GM20431 (cell line): ENCODE data around the gene SEPTIN6.
"Not testable (repeated sequence)": the region's sequence is repeated elsewhere in the genome, so short reads cannot be mapped to it uniquely, and the experiment has no call there.

Experiments used
- in situ Hi-C: fragments of 300-500 bp; cut with MseI, MboI; formaldehyde crosslinking; loops from one replicate; pipeline ENCODE4 v1.15.0; 2020; ENCODE audit warnings: low sequenced_read_pairs; ENCODE audit not compliant: unreplicated experiment

Gene SEPTIN6

DNA sequence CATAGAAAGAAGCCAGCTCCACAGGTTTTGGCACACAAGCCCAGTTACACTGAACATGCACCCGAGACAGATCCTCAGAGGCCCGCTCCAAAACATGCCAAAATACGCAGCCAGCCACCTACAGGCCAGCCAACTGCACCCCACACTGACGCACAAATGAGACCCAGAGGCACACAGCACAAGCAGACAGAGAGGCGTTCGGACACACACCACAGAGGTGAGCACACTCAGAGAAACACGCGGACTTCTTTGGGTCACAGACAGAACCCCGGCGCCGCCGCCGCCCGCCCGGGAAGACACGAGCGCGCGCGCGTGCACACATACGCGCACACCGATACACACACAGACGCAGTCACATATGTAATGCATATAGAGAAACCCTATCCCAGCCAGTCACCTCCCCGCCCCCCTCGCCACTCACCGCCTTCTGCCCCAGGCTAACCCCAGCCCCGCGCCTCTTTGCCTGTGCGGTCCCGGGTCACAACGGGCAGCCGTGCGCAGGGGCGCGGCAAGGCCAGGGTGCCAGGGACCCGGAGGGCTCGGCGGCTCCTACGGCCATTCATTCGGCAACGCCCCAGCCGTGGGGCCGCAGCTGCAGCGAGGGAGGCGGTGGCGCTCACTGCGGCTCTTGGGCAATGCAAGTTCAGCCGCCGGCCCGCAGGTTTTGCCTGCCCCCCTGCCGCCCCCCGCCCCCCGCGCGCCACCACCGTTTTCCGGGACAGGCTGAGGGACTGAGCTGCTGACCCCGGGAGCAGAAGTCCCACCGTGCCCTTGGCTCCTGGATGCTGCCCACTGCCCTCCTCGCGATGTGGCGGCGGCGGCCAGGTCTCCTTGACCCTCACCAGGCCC lies 553 bp downstream of the SEPTIN6 start:
- in situ Hi-C loops = no loop called here

GRCh38 chrX:119690921-119691716 lies 1.8 kb downstream of the SEPTIN6 start:
- in situ Hi-C loops = no loop called here

DNA sequence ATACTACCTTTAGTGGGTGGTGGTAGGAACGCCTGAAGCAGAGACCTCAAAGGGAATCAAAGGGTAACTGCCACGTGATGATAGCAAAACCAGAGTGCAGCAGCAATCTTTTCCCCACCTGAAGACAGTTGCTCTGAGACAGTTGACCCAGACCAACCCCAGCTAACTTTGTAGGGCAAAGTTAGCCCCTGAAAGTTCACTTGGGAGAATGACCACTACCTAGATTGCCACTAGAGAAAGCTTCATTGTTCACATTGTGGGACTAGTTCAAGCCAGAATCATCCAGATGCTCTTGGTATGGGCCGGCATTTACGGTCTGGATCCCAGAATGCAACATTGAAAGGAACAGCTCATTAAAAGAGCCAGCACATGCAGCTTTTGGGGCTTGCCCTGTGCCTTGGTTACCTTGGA lies 4.1 kb downstream of the SEPTIN6 start:
- in situ Hi-C loops = no loop called here

DNA sequence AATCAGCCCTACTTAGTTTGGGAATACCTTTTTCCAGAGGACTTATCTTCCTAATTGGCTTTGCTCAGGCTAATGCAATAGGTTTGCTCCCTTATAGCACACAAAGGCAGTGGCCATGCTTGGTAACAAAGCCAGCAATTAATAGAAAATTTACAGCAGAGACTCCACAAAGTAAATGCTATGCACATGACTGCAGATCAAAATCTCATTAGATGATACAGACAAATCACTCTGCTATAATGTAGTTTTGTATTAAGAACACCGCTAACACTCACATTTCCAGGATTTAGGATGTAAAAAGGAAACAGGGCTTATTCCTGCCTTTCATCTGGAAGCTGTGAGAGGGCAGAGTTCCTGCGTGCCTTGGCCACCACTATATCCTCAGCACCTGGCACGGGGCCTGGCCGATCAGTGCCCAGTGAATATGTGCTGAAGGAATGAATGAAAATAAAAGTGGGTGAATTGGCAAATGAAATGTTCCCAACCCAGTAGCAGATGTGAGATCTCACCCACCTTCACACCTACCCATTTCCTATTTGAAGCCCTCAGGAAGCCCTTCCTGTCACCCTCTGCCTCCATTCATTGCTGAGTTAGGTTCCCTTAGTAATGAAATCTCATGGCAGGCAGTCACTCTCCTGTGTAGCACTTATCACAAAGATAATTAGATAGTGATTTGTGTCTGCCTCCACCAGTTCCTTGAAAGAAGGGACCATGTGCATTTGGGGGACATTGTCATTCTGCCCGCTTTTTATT lies 5.1 kb downstream of the SEPTIN6 start:
- in situ Hi-C loops = no loop called here

DNA sequence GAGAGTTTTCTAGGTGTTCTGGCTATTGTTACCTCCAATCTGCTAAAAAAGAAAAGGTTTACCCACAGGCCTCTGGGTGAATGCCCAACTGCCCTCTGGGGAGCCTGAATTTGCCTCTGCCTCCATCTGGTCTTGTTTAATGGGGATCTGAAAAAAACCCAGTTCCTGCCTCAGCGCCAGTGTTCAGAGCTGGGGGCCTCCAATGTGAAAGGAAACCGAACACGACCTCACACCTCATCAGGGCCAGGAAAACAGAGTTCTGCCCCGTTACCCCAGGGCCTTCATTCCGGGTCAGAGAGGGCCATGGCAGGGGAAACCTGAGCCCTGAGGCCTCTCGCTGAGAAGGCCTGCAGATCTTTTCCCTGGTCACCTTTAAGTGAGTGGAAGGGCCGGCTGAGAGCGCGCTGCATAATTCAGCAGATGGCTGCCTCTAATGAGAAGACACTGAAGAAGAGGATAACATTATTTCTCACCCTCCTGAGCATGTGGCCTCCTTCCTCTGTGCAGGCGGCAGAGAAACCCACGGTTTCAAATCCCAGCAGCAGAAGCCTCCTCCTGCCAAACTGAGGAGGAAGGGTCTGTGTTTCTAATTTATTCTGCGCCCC lies 6.8 kb downstream of the SEPTIN6 start:
- in situ Hi-C loops = no loop called here

DNA sequence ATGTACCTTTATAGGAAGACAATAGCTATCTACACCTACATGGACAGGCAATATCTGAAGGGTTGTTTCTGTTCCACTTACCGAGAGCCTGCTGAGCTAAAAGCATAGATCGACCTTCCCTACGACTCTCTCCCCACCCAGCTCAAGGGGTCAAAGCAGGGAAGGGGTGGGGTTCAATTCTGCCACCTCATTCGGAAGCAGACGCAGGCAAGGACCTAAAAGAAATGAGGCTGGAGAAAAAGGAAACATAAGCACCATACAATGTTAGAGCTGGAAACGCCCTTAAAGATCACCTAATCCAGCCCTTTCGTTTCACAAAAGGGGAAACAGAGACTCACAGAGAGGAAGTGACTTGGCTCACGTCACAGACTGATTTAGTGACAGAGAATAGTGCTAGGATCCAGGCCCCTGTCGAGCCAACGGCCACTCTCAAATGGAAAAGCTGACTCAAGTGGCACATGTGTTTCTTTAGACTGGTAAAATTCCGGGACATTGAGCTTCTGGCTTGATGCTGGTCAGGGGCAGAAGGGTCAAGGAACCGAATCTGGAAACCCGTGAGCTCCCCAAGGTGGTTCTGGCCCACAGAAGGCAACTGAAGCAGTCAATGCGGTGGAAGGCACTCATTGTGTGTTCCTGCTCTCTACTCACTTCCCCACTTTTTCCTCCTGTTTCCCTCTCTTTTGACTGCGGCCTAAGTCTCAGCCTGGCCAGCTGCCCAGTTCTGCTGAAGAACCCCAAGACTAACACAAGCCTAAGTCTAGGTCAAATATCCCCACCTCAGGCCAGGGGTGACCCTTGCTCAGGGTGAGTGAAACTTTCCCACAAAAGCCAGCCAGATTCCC lies 7.5 kb downstream of the SEPTIN6 start:
- in situ Hi-C loops = no loop called here

DNA sequence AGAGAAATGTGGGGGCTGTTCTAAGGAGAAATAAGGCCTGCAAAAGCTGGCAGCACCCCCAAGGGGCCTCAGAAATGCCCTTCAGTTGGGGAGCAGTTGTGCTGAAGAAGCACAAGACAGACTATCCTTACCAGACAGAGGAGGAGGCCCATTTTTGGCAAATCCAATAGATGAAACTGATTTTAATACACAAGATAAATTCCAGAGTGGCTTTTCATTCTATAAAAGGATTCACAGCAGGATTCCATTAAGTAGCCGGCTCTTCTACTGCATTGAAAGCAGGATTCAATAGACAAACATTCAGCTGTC lies 8.1 kb downstream of the SEPTIN6 start:
- in situ Hi-C loops = no loop called here

- in situ Hi-C loops = not testable (repeated sequence)
Observed at GRCh38 chrX:119684312-119684711, 8.7 kb downstream of the SEPTIN6 start.

DNA sequence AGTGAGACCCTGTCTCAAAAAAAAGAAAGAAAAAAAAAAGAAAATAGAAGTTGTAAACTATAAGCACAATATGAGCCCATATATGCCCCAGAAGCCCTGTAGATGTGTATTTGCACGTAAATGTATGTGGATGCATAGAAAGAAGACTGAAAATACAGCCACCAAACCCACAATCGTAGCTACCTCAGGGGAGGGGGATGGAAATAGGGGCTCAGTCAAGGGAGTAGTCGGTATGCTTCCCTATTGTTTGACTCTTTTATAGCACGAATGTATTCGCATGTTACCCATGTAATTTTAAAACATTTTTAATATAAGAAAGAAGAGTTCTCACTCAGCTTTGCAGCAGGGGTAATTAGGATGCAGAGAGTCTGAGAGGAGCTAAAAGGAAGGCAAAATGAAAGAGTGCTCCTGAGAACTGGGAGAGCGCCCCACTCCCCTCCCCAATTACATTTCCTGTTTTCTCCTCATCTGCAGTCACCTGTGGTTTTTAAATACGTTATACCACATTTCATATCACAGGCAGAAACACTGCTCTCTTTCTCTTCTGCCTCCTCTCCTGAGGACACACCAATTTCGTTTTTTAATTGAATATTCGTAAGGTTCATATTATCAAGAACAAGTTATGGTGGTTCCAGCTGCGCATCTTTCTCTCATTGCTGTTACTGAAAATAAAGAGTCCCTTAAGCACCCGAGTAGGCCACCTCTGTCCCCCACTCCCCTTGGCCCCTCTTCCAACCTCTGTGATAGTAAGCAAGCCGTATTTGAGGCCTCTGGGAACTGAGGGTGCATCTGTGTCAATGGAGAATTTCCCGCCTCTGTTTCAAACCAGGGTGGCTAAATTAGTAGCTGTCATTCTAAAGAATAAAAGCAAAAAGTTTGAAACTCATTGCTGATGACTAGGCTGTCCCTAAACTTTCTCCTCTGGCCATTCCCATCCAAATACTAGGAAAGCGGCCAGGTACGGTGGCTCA lies 10.7 kb downstream of the SEPTIN6 start:
- in situ Hi-C loops = no loop called here

DNA sequence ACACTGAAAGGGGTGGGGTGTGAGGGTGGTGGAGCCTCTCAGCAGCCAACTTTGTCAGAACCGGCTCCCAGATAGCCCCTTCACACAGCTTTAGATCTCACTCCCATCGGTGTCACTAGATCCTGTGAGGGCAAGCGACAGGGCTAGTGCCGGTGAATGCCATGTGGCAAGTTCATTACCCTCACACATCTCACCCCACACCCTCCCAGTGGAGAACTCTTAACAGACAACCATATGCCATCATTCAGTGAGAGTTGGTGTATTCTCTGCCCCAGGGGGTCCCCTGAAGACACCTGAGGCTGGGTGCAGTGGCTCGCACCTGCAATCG lies 15.3 kb downstream of the SEPTIN6 start:
- in situ Hi-C loops = no loop called here

DNA sequence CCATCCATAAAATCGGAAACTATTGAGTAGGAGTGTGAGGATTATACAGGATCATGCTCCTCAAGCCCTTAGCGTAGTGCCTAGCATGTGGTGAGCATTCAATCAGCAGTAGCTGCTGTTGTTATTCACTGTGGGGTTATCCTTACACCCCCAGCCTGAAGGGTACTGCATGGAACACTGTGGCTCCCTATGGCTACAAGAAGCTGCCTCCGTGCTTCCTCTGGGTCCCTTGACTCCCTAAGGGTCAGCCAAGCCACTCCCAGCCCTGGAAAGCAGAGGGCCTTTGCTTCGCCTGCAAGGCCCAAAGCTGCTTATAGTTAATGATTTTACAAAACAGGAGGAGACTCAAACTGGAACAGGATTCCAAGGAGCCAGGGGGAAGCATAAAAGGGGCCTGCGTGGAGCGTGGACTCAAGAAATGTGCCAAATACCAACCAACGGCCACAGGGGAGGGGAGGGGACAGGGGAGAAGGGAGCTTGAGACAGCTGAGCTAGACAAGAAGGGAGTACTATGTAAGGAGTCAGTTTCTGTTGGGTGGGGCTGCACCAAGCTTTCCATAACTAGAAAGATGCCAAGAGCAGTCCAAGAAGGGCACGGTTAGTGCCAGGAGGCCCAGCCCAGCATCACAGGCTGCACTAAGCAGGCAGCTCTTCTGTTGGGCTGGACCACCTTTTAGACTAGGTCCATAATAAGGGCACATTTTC lies 15.9 kb downstream of the SEPTIN6 start:
- in situ Hi-C loops = no loop called here

DNA sequence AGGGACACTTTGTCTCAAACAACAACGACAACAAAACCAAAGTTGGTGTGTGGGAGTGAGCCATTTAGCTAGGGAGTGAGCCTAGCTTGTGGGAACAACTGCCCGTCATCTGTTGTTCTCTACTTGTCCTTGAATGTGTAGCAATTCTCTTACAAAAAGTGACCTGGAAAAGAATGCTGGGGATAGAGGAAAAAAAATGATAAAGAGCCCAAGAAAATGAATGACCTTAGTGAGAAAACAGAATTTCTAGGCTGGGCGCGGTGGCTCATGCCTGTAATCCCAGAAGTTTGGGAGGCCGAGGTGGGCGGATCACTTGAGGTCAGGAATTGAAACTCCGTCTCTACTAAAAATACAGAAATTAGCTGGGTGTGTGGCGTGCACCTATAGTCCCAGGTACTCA lies 19.6 kb downstream of the SEPTIN6 start:
- in situ Hi-C loops = no loop called here

DNA sequence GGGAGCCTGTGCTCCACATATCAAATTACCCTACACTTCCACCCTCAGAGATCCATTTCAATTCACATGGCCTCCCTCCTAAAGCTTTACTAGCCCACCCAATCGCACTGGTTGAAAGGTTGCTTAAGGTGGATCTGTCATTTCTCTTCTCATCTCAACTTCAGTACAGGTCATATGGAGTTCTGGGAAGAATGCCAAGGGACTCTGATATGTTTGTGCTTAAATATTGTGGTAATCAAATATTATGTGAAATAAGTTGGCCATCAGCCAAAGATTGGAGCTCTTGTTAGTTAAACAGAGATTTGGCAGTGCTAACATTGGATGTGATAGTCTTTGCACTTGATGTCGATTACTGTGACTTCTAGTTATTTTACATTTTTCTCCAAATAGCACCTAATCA lies 20.5 kb downstream of the SEPTIN6 start:
- in situ Hi-C loops = no loop called here

- in situ Hi-C loops = no loop called here
Observed at GRCh38 chrX:119669424-119670037, 23.4 kb downstream of the SEPTIN6 start.

DNA sequence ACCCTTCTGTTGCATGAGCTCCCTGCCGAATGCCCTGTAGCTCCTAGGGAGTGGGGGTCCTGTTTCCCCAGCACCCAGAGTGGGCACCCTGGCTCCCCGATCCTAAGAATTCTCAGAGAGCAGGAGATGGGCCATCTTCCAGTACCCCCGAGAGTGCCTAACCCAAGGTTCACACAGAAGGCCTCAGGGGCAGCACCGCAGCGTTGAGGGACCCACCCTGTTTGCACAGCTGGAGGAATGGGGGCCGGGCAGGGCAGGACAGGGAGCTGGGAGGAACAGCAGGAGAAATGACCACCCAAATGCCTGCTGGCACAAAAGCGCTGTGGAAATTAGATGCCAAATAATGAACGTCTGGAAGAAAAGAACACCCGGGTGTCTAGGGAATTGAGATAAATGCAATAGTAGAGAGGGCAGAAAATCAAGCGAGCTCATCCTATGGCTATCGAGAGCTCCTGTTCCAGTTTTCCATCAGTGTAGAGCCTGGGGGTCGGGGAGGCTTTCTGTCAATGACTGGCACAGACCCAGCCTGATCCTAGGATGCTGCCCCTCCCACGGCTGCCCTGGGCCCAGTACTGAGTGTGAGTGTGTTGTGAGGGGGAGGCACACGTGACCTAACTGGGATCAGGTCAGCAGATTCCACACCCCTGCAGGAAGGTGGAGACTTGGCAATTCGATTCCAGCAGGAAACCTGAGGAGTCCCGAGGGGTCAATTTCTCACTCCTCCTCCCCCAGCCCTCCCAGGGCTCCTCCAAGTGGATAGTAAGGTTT lies 25.7 kb downstream of the SEPTIN6 start:
- in situ Hi-C loops = no loop called here

DNA sequence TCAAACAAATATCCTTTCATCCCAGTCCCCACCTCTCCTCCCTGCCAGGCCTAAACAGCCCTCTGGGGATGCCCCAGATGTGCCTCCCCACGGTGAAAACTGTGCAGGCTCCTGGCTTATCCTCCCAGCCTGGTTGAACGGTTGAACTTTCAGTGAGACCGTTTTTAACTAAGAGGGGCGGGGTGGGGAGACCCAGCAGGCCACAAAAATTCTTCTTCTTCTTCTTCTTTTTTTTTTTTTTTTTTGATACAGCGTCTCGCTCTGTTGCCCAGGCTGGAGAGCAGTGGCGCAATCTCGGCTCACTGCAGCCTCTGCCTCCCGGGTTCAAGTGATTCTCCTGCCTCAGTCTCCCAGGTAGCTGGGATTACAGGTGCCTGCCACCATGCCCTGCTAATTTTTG lies 28.1 kb downstream of the SEPTIN6 start:
- in situ Hi-C loops = not testable (repeated sequence)

- in situ Hi-C loops = no loop called here
Observed at GRCh38 chrX:119661486-119661885, 31.5 kb downstream of the SEPTIN6 start.
